ENCODE measurements around the gene MDM2. TPM values are rescaled to one million over a fixed set of nuclear protein-coding genes. Genes with fewer than 3 reads are reported as not detected.
A peak's percentile ranks its signal among the peaks of the same experiment; 100 is the strongest.
"Not testable (repeated sequence)": the region's sequence is repeated elsewhere in the genome, so short reads cannot be mapped to it uniquely, and the experiment has no call there.

The MDM2 gene
- total RNA-seq, 2 donors from 2014 or later = 80.2 to 94.7 TPM

DNA sequence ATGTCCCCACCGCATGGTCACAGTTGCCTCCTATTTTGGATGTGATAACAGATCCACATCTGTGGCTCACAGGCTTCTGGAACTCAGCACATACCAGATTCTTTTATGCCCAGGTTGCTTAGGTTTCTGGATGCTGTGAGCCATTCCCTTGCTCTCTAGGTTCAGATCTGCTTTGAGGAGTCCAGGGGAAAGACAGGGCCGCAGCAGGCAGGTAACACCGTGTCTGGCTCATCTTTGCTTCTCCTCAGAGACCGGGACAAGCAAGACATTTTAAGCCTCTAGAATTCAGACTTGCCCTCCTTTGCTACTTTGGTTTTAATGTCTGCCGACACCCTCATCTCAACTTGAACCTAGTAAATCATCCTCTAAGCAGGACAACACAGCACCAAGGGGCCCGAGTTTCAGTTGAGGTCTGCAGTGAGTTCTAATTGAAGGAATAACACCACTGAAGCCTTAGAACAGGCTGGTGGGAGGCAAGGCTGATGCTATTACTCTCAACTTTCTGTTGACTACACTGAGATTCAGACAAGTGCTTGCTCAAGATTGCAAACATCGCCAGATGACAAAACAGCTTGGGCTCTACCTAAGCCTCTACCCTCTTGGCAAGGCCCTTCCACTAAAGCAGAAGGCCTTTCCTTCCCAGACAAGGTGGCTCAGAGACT is 55.3 kb downstream of the MDM2 start:
- intact Hi-C loops (cut with DNase I, micrococcal nuclease) = loop anchor here in 1 of 2 donors (10.0 kb wide), 1 partner anchor 202 kb away; no protein-coding TSS in a partner anchor
- no peak for DNase-seq
- no peak for ATAC-seq

- intact Hi-C loops (cut with DNase I, micrococcal nuclease) = loop anchor here in 1 of 2 donors (10.0 kb wide), 1 partner anchor 201 kb away; no protein-coding TSS in a partner anchor
- peak; percentile 70 for ATAC-seq
- not testable (repeated sequence) for DNase-seq
Measured at GRCh38 chr12:68863886-68864454, 56.0 kb downstream of the MDM2 start.

GRCh38 chr12:68864604-68865003 is 56.6 kb downstream of the MDM2 start:
- intact Hi-C loops (cut with DNase I, micrococcal nuclease) = loop anchor here in 1 of 2 donors (10.0 kb wide), 1 partner anchor 200 kb away; no protein-coding TSS in a partner anchor
- no peak for ATAC-seq
- DNase-seq = no peak

DNA sequence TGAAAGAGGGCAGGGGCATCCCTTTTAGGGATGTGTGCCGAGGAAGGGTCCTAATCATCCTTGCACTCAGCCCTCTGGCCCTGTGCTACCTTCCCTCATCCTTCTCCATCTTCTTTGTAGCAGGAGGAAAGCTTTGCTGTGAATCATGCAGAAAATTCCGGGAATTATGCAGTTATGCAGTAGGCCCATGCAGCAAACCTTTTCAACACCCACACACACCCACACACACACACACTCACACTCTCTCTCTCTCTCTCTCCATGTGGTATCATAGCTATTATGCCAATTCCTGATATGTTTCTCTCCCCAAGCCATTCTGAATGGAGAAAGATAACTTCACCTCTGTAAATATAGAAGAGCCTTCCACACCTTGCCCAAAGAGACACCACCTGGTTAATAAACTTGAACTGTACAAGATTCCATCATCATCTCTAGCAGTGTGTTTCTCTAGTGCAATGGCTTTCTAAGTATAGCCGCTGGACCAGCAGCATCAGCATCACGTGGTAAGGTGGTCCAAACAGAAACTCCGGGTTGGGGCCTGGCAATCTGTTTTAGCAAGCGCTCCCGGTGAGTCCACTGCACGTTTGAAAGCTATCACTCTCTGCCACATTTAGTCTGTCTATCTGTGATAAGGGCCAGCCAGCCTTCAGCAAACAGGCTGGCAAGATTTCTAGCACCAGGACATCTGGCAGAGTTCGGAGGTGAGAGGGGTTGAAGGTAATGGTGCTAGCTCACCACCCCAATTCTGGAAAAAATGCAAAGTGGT is 57.6 kb downstream of the MDM2 start:
- no peak for DNase-seq
- no peak for ATAC-seq
- intact Hi-C loops (cut with DNase I, micrococcal nuclease) = loop anchor here in 1 of 2 donors (10.0 kb wide), 1 partner anchor 199 kb away; no protein-coding TSS in a partner anchor

DNA sequence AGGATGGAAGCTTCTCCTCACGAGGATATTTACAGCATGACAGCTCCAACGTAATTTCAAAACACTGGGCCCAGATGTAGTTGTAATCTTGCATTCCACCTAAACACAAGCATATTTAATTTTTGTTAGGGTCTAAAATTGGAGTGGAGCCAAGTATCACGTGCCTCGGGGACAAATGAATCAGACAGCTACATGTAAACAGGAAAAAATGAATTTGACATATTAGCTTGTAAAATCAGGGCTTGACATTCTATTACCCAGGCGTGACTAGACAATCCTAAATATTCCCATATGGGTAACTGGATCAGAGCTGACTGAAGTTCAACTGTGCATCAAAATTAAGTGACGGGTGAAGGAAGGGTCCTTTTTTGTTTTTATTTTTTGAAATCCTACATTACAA is 59.0 kb downstream of the MDM2 start:
- DNase-seq (no peak), ATAC-seq (no peak)
- intact Hi-C loops (cut with DNase I, micrococcal nuclease) = loop anchor here in 1 of 2 donors (10.0 kb wide), 1 partner anchor 198 kb away; no protein-coding TSS in a partner anchor

DNA sequence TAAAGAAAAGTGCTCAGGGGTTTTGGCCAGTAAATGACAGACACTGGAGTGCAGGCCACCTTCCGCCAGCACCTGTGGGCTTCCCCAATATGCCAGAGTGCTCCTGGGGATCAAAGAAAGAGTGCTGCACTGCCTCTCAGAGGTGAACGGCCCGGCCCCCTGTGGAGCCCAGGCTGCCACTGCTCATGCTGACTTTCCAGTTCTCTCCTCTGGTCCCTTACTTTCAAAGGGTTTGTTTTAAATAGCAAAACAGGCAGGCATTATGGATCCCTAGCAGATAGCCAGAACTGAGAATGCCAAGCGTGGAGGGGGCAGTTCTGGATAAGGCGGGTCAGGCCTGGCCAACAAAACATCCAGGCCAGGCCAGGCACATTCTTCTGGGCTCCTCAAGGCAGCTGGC is 59.6 kb downstream of the MDM2 start:
- intact Hi-C loops (cut with DNase I, micrococcal nuclease) = loop anchor here in 1 of 2 donors (10.0 kb wide), 1 partner anchor 197 kb away; no protein-coding TSS in a partner anchor
- no peak for DNase-seq
- ATAC-seq = no peak

GRCh38 chr12:68868043-68868790 is 60.2 kb downstream of the MDM2 start:
- intact Hi-C loops (cut with DNase I, micrococcal nuclease) = loop anchor here in 1 of 2 donors (10.0 kb wide), 1 partner anchor 197 kb away; no protein-coding TSS in a partner anchor
- ATAC-seq = no peak
- no peak for DNase-seq

GRCh38 chr12:68870011-68870410 is 62.0 kb downstream of the MDM2 start:
- ATAC-seq (no peak), DNase-seq (no peak)
- intact Hi-C loops (cut with DNase I, micrococcal nuclease) = no loop called here

DNA sequence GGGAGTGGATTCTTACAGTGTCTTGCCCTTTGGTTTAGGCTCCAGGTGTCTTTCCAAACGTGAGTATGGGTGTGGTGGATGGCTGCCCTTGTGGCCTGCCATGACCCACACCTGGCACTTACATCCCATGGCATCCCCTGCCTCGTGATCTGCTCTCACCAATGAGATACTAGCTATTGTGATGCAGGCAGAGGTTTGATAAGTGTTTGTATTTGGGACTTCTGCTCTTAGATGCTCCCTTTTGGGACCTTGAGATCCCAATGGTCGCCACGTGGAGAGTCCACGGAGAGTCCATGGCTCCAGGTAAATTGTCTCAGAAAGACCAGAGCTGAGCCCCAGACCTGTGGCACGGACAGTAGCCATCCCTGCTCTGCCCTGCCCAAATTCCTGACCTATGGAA is 62.5 kb downstream of the MDM2 start:
- ATAC-seq (no peak), DNase-seq (no peak)
- intact Hi-C loops (cut with DNase I, micrococcal nuclease) = no loop called here

DNA sequence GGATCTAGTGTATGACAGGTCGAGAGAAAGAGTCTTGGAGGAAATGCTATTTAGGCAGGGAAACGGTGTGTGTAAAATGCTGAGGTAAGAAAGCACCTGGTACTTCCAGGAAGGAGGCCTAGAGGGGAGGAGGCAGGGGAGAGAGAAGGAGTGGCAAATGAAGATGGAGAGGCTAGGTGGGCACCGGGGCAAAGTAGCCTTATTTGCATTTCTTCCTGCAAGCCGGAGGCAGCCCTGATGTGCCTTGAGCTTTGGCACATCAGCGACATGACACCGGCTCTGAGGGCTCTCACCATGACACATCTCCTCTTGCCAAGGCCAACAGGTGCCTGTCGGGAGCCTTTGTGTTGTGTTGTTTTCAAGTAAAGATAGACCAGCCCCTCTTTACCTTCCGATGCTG is 63.4 kb downstream of the MDM2 start:
- no peak for ATAC-seq
- intact Hi-C loops (cut with DNase I, micrococcal nuclease) = no loop called here
- no peak for DNase-seq

DNA sequence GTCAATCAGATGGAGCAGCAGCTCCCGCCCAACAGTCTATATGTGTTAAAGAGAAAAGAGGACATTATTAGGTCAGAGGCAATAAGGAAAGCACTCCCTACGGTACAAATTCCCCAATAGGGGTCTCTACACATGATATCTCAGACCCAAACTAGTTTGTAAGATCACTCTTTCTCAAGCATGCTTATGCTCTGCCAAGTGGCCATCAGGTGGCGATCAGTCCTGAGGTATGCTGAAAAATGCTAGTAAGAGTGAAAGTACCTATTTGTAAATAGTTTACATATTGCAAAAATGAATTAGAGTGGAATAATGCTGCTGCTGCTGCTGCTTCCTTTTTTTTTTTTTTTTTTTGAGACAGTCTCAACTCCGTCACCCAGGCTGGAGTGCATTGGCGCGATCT is 63.9 kb downstream of the MDM2 start:
- ATAC-seq (peak; percentile 36), DNase-seq (no peak)
- intact Hi-C loops (cut with DNase I, micrococcal nuclease) = no loop called here

- DNase-seq (no peak), ATAC-seq (no peak)
- intact Hi-C loops (cut with DNase I, micrococcal nuclease) = no loop called here
Measured at GRCh38 chr12:68873316-68873715, 65.3 kb downstream of the MDM2 start.

- ATAC-seq = no peak
- DNase-seq = no peak
- intact Hi-C loops (cut with DNase I, micrococcal nuclease) = no loop called here
Measured at GRCh38 chr12:68876461-68876860, 68.5 kb downstream of the MDM2 start.

- intact Hi-C loops (cut with DNase I, micrococcal nuclease) = no loop called here
- DNase-seq (no peak), ATAC-seq (no peak)
Measured at GRCh38 chr12:68877583-68877982, 69.6 kb downstream of the MDM2 start.

- intact Hi-C loops (cut with DNase I, micrococcal nuclease) = no loop called here
- ATAC-seq = no peak
- no peak for DNase-seq
Measured at GRCh38 chr12:68878283-68878682, 70.3 kb downstream of the MDM2 start.

- DNase-seq (no peak), ATAC-seq (no peak)
- intact Hi-C loops (cut with DNase I, micrococcal nuclease) = no loop called here
Measured at GRCh38 chr12:68878846-68879245, 70.9 kb downstream of the MDM2 start.

DNA sequence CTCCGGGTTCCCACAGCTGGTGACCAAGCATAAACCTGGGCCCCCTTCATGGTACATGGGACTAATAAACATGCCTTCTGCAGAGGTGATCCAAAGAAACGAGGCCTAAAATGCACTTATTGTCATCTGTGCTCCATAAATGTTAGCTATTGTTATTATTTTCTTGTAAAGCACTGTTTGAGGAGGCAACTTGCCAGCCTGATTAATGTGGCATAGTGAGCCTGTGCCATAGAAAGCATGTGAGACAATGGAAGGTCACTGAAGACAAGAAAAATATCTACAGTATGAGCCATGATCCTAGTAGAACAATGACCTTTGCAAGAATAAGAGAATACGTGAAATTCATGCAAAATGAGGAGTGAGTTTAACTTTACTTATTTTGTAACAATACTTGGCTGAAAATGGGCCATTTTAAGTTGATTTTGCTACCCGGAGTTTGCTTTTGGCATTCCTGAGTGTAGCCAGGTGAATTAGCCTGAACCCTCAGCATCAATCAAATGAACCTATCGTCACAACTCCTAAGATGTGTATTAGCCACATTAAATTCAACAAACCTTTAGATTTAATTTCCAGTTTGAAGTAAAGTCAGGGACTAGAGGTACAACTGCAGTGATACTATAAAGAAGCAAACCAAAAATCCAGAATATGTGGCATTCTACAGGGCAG is 72.8 kb downstream of the MDM2 start:
- DNase-seq = no peak
- no peak for ATAC-seq
- intact Hi-C loops (cut with DNase I, micrococcal nuclease) = no loop called here

DNA sequence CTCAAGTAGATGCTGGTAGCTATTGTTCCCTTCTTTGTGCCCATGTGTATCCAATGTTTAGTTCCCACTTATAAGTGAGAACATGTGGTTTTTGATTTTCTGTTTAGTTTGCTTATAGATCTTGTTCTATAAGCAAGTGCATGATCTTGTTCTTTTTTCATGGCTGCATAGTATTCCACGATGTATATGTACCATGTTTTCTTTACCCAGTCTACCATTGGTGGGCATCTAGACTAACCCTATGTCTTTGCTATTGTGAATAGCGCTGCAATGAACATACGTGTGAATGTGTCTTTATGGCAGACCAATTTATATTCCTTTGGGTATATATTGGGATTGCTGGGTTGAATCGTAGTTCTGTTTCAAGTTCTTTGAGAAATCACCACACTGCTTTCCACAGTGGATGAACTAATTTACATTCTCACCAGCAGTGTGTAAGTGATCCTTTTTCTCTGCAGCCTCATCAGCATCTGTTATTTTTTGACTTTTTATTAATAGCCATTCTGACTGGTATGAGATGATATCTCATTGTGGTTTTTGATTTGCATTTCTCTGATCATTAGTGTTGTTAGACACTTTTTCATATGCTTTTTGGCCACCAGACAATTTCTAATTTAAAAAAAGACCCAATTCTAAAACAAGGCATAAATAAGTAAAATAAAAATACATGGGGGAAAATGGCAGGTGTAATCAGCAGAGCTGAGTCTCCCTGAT is 74.4 kb downstream of the MDM2 start:
- DNase-seq (no peak), ATAC-seq (no peak)
- intact Hi-C loops (cut with DNase I, micrococcal nuclease) = no loop called here
